Mesendoderm (in vitro differentiated cells): ENCODE results near the gene PDE6B.

Source experiments
- DNase-seq: peaks from one replicate; pipeline ENCODE4 v3.0.0; 2013
- H2AK5ac ChIP-seq: 2 replicates; pipeline ENCODE4 v1.6.1; 2013; ENCODE audit warnings: low read length, inconsistent platforms
- H2BK120ac ChIP-seq: 2 replicates; pipeline ENCODE4 v1.6.1; 2013; ENCODE audit warnings: low read depth, mild to moderate bottlenecking, low read length, moderate library complexity, mixed read lengths
- H2BK15ac ChIP-seq: replicated peaks from 2 replicates; pipeline ENCODE4 v1.6.1; 2013; ENCODE audit warnings: low read depth, mild to moderate bottlenecking, moderate library complexity
- H2BK5ac ChIP-seq: 2 replicates; pipeline ENCODE4 v1.6.1; 2013; ENCODE audit warnings: low read length, inconsistent platforms
- H3K18ac ChIP-seq: 2 replicates; pipeline ENCODE4 v1.6.1; 2013; ENCODE audit warnings: mild to moderate bottlenecking, low read length, mixed read lengths
- H3K23ac ChIP-seq: one replicate; pipeline ENCODE4 v1.6.1; 2013; ENCODE audit warnings: low read length
- H3K27ac ChIP-seq: 2 replicates; pipeline ENCODE4 v1.5.1; 2013; ENCODE audit warnings: low read depth, mild to moderate bottlenecking, inconsistent platforms, low read length, moderate library complexity
- H3K27me3 ChIP-seq: 2 replicates; pipeline ENCODE4 v1.6.1; 2013; ENCODE audit warnings: low read length, control low read depth, mild to moderate bottlenecking, inconsistent platforms; ENCODE audit not compliant: insufficient read depth, poor library complexity
- H3K36me3 ChIP-seq: 2 replicates; pipeline ENCODE4 v1.6.1; 2013; ENCODE audit warnings: low read length, inconsistent platforms; ENCODE audit not compliant: control insufficient read depth, insufficient read depth
- H3K4ac ChIP-seq: one replicate; pipeline ENCODE4 v1.6.1; 2013; ENCODE audit warnings: low read depth, mild to moderate bottlenecking, low read length, moderate library complexity
- H3K4me1 ChIP-seq: 2 replicates; pipeline ENCODE4 v1.6.1; 2013; ENCODE audit warnings: low read depth, low read length, inconsistent platforms; ENCODE audit not compliant: control insufficient read depth
- H3K4me2 ChIP-seq: 2 replicates; pipeline ENCODE4 v1.6.1; 2013; ENCODE audit warnings: low read length
- H3K4me3 ChIP-seq: 2 replicates; pipeline ENCODE4 v1.5.1; 2013; ENCODE audit warnings: mild to moderate bottlenecking, low read length
- H3K56ac ChIP-seq: one replicate; pipeline ENCODE4 v1.6.1; 2013; ENCODE audit warnings: low read length
- H3K79me1 ChIP-seq: 2 replicates; pipeline ENCODE4 v1.6.1; 2013; ENCODE audit warnings: low read length, inconsistent platforms
- H3K79me2 ChIP-seq: 2 replicates; pipeline ENCODE4 v1.6.1; 2013; ENCODE audit warnings: mild to moderate bottlenecking, low read length; ENCODE audit not compliant: control insufficient read depth, insufficient read depth
- H3K9ac ChIP-seq: 2 replicates; pipeline ENCODE4 v1.6.1; 2013; ENCODE audit warnings: low read length, inconsistent platforms
- H4K5ac ChIP-seq: one replicate; pipeline ENCODE4 v1.6.1; 2013; ENCODE audit warnings: low read length
- H4K8ac ChIP-seq: one replicate; pipeline ENCODE4 v1.6.1; 2013; ENCODE audit warnings: low read depth, mild to moderate bottlenecking, control low read depth, low read length, moderate library complexity
- WGBS: extraction: QIAGEN DNeasy Blood & Tissue Kit; methylation state at CpG from one replicate; pipeline ENCODE4 v1.1.7; 2013; ENCODE audit warnings: low lambda C conversion rate, missing lambda C conversion rate; ENCODE audit not compliant: insufficient coverage; ENCODE audit errors: extremely low coverage; 5-methylcytosine and 5-hydroxymethylcytosine counted together

The PDE6B gene

GRCh38 chr4:578451-579443, 46.6 kb upstream of the PDE6B start:
- DNase-seq, result no peak
- Histone ChIP-seq H3K18ac (no peak overlapping the region), H4K5ac (no peak overlapping the region), H3K4me1 (no peaks in the 10 kb centered on the region), H3K4ac (no peak overlapping the region), H4K8ac (no peak overlapping the region), H3K23ac (no peak overlapping the region), H3K79me2 (no peaks in the 10 kb centered on the region), H3K27ac (no peak overlapping the region), H3K4me3 (no peak overlapping the region), H3K79me1 (no peaks in the 10 kb centered on the region), H2BK15ac (no peak overlapping the region), H2BK5ac (no peak overlapping the region), H3K4me2 (no peak overlapping the region), H3K36me3 (no peaks in the 10 kb centered on the region), H2BK120ac (no peak overlapping the region), H3K56ac (no peak overlapping the region), H2AK5ac (no peak overlapping the region), H3K27me3 (peaks cover 39% of the 10 kb centered on the region), H3K9ac (no peak overlapping the region)
- WGBS, result no CpG with 5 or more reads among the region's 32 CpGs

- Histone ChIP-seq H4K8ac (no peak overlapping the region), H2AK5ac (no peak overlapping the region), H3K27me3 (peaks cover 31% of the 10 kb centered on the region), H3K4ac (no peak overlapping the region), H2BK120ac (no peak overlapping the region), H3K4me3 (no peak overlapping the region), H3K36me3 (no peaks in the 10 kb centered on the region), H3K18ac (no peak overlapping the region), H2BK15ac (no peak overlapping the region), H3K56ac (no peak overlapping the region), H3K27ac (no peak overlapping the region), H3K23ac (no peak overlapping the region), H3K79me1 (no peaks in the 10 kb centered on the region), H3K9ac (no peak overlapping the region), H3K4me1 (no peaks in the 10 kb centered on the region), H4K5ac (no peak overlapping the region), H3K79me2 (no peaks in the 10 kb centered on the region), H3K4me2 (no peak overlapping the region), H2BK5ac (no peak overlapping the region)
- peak; percentile 9 for DNase-seq
- WGBS, result no CpG with 5 or more reads among the region's 11 CpGs
Measured at GRCh38 chr4:579543-580175, 45.7 kb upstream of the PDE6B start.

GRCh38 chr4:581181-581580, 44.2 kb upstream of the PDE6B start:
- peaks cover 23% of the 10 kb centered on the region for H3K27me3 ChIP-seq
- H3K18ac ChIP-seq, result no peak overlapping the region
- no peaks in the 10 kb centered on the region for H3K79me1 ChIP-seq
- H4K8ac ChIP-seq, result no peak overlapping the region
- H2BK5ac ChIP-seq, result no peak overlapping the region
- H3K4me3 ChIP-seq, result no peak overlapping the region
- H3K4me1 ChIP-seq, result no peaks in the 10 kb centered on the region
- no peak overlapping the region for H2AK5ac ChIP-seq
- no peak overlapping the region for H3K23ac ChIP-seq
- no peak overlapping the region for H2BK120ac ChIP-seq
- no peak overlapping the region for H3K27ac ChIP-seq
- H3K4ac ChIP-seq, result no peak overlapping the region
- H3K36me3 ChIP-seq, result no peaks in the 10 kb centered on the region
- WGBS, result no CpG with 5 or more reads among the region's 6 CpGs
- H3K4me2 ChIP-seq, result no peak overlapping the region
- H4K5ac ChIP-seq, result no peak overlapping the region
- no peak for DNase-seq
- H3K56ac ChIP-seq, result no peak overlapping the region
- no peak overlapping the region for H2BK15ac ChIP-seq
- H3K9ac ChIP-seq, result no peak overlapping the region
- H3K79me2 ChIP-seq, result no peaks in the 10 kb centered on the region

GRCh38 chr4:581753-582361, 43.5 kb upstream of the PDE6B start:
- no peak overlapping the region for H3K4me3 ChIP-seq
- WGBS, result no CpG with 5 or more reads among the region's 9 CpGs
- H3K23ac ChIP-seq, result no peak overlapping the region
- H3K27ac ChIP-seq, result no peak overlapping the region
- H3K36me3 ChIP-seq, result no peaks in the 10 kb centered on the region
- no peak overlapping the region for H2BK120ac ChIP-seq
- no peaks in the 10 kb centered on the region for H3K79me2 ChIP-seq
- no peaks in the 10 kb centered on the region for H3K4me1 ChIP-seq
- H3K4ac ChIP-seq, result no peak overlapping the region
- no peak overlapping the region for H4K5ac ChIP-seq
- no peak overlapping the region for H2AK5ac ChIP-seq
- no peak overlapping the region for H2BK5ac ChIP-seq
- no peak overlapping the region for H3K56ac ChIP-seq
- no peak overlapping the region for H2BK15ac ChIP-seq
- no peak overlapping the region for H4K8ac ChIP-seq
- no peak overlapping the region for H3K18ac ChIP-seq
- no peak overlapping the region for H3K4me2 ChIP-seq
- peaks cover 22% of the 10 kb centered on the region for H3K27me3 ChIP-seq
- H3K9ac ChIP-seq, result no peak overlapping the region
- no peak for DNase-seq
- no peaks in the 10 kb centered on the region for H3K79me1 ChIP-seq

GRCh38 chr4:583820-584219, 41.6 kb upstream of the PDE6B start:
- H3K79me1 ChIP-seq, result no peaks in the 10 kb centered on the region
- no peaks in the 10 kb centered on the region for H3K79me2 ChIP-seq
- no peaks in the 10 kb centered on the region for H3K4me1 ChIP-seq
- H3K18ac ChIP-seq, result no peak overlapping the region
- no peak overlapping the region for H4K8ac ChIP-seq
- H3K4me3 ChIP-seq, result no peak overlapping the region
- H3K9ac ChIP-seq, result no peak overlapping the region
- no CpG with 5 or more reads among the region's 2 CpGs for WGBS
- H2BK15ac ChIP-seq, result no peak overlapping the region
- H3K27ac ChIP-seq, result no peak overlapping the region
- H2BK5ac ChIP-seq, result no peak overlapping the region
- no peak overlapping the region for H2BK120ac ChIP-seq
- H3K4ac ChIP-seq, result no peak overlapping the region
- H3K23ac ChIP-seq, result no peak overlapping the region
- no peak for DNase-seq
- H3K36me3 ChIP-seq, result no peaks in the 10 kb centered on the region
- H2AK5ac ChIP-seq, result no peak overlapping the region
- H4K5ac ChIP-seq, result no peak overlapping the region
- no peak overlapping the region for H3K4me2 ChIP-seq
- H3K27me3 ChIP-seq, result peaks cover 11% of the 10 kb centered on the region
- no peak overlapping the region for H3K56ac ChIP-seq
